ENCODE data around the gene PIEZO1.

DNA sequence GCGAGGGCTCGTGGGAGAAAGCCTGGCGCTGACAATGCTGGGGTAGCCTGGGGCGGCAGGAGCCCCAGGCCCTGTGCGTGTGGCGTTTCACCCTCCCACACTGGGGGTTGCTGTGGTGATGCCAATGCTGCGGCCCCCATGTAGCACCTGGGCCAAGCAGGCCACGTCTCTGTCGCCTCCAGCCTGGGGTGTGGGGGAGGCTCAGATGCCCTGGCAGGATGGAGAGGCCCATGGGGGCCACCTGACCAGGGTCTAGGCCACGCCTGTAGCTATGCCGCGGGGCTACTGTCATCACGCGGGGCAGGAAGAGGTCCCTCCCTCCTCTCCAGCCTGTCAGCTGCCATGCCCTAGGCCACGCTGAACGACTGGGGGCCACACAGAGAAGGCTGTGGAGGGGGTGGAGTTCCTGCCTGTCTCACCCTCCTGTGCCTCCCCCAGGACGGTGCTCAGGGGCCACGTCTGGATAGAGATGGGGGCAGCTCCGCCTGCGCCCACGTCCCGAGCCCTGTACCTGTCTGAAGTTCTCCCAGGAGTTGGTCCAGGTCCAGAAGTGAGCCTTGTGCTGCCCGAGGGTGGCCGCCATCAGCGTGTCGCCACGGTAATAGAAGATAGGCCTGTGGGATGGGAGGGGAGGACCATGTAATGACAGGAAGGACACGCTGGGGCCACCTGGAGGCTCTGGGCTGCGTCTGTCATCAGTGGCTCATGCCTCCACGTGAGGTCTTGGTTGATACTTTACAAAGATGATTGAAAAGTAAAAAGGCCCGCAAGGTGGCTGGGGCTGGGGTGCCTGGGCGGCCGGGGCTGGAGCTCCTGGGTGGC is 39.4 kb upstream of the PIEZO1 start:
- TF ChIP-seq CTCF (IDR thresholded peaks at IDR 0.05 in 2 of 3, conservative IDR thresholded peaks at IDR 0.05 in 1 of 3; ENCODE audit: control insufficient read depth in 2 of 3, extremely low read depth in 1 of 3, insufficient read depth in 1 of 3, low read depth in 3 of 3, low read length in 3 of 3) (no peak), POLR2AphosphoS5 (IDR thresholded peaks at IDR 0.05; ENCODE audit: low read length) (no peak)

Data from GM12878 (cell line).